Breast epithelium (tissue), 3 donors: ENCODE results near the gene CYFIP1.

Source experiments
- POLR2A ChIP-seq: fragments of 450-650 bp; IDR thresholded peaks from one replicate; pipeline ENCODE4 v1.6.1; 2016; ENCODE audit warnings: antibody characterized with exemption, mild to moderate bottlenecking, moderate library complexity
- POLR2AphosphoS5 ChIP-seq, 3 donors: sonication (generic); formaldehyde crosslinking; IDR thresholded peaks; one replicate each; pipeline ENCODE4 v1.6.1; 2017; ENCODE audit warnings: antibody characterized with exemption in 3 of 3
- TF ChIP-seq, protein P1 (sequence below), 3 donors: fragments of 450-650 bp; IDR thresholded peaks; one replicate each; pipeline ENCODE4 v1.5.1; 2016 to 2017; ENCODE audit warnings: antibody characterized with exemption in 3 of 3, mild to moderate bottlenecking in 3 of 3, moderate library complexity in 3 of 3

DNA sequence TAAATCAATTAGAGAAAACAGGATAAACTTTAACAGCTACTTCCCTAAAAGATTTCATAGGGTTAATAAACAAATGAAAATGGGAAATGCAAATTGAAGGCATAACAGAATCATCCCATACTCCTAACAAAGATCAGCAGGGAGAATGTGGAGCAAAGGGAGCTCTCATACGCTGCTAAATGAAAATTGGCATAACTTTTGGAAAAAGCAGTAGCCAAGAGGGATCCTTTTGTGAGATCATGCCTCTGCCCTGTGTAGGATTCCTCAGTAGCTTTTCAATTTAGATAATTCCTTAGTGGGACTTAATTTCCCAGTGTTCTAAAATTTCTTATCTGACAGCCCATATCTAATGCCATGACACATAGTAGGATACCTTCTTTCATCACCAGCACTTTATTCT, 123.5 kb downstream of the CYFIP1 start:
- TF ChIP-seq, protein P1, sequence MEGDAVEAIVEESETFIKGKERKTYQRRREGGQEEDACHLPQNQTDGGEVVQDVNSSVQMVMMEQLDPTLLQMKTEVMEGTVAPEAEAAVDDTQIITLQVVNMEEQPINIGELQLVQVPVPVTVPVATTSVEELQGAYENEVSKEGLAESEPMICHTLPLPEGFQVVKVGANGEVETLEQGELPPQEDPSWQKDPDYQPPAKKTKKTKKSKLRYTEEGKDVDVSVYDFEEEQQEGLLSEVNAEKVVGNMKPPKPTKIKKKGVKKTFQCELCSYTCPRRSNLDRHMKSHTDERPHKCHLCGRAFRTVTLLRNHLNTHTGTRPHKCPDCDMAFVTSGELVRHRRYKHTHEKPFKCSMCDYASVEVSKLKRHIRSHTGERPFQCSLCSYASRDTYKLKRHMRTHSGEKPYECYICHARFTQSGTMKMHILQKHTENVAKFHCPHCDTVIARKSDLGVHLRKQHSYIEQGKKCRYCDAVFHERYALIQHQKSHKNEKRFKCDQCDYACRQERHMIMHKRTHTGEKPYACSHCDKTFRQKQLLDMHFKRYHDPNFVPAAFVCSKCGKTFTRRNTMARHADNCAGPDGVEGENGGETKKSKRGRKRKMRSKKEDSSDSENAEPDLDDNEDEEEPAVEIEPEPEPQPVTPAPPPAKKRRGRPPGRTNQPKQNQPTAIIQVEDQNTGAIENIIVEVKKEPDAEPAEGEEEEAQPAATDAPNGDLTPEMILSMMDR (IDR thresholded peaks at IDR 0.05), result no peak
- TF ChIP-seq POLR2AphosphoS5 (IDR thresholded peaks at IDR 0.05) (no peak), POLR2A (no peak)
